SHP77 treated with DMSO at 0.1 percent for 48 hours (cell line): ENCODE results near the gene CRACDL.

Experiments
- DNase-seq: peaks from one replicate; lab custom pipeline; 2025; lab: John Stamatoyannopoulos, UW

Gene CRACDL

GRCh38 chr2:98926601-98927000 lies 9.4 kb downstream of the CRACDL start:
- no peak for DNase-seq

- DNase-seq = no peak
Measured at GRCh38 chr2:98924910-98925309, 11.1 kb downstream of the CRACDL start.

GRCh38 chr2:98924038-98924830 lies 11.8 kb downstream of the CRACDL start:
- no peak for DNase-seq

GRCh38 chr2:98923244-98923940 lies 12.6 kb downstream of the CRACDL start:
- DNase-seq = no peak

GRCh38 chr2:98921062-98921461 lies 15.0 kb downstream of the CRACDL start:
- no peak for DNase-seq

- DNase-seq = no peak
Measured at GRCh38 chr2:98917031-98917471, 19.0 kb downstream of the CRACDL start.

GRCh38 chr2:98915751-98916358 lies 20.2 kb downstream of the CRACDL start:
- no peak for DNase-seq

GRCh38 chr2:98914713-98915580 lies 21.1 kb downstream of the CRACDL start:
- DNase-seq = no peak

GRCh38 chr2:98913916-98914712 lies 21.9 kb downstream of the CRACDL start:
- DNase-seq = peak; percentile 16

GRCh38 chr2:98912957-98913915 lies 22.8 kb downstream of the CRACDL start:
- no peak for DNase-seq

- DNase-seq = peak; percentile 87
Measured at GRCh38 chr2:98912221-98912851, 23.7 kb downstream of the CRACDL start.

- DNase-seq = no peak
Measured at GRCh38 chr2:98911376-98912154, 24.5 kb downstream of the CRACDL start.

- no peak for DNase-seq
Measured at GRCh38 chr2:98911126-98911375, 25.0 kb downstream of the CRACDL start.

GRCh38 chr2:98910349-98911125 lies 25.5 kb downstream of the CRACDL start:
- DNase-seq = no peak

GRCh38 chr2:98909317-98910211 lies 26.5 kb downstream of the CRACDL start:
- peak; percentile 93 for DNase-seq

GRCh38 chr2:98908931-98909316 lies 27.1 kb downstream of the CRACDL start:
- no peak for DNase-seq
